Measurements from ENCODE around the gene PLXNB3.
A peak's percentile ranks its signal among the peaks of the same experiment; 100 is the strongest.

PLXNB3 gene

DNA sequence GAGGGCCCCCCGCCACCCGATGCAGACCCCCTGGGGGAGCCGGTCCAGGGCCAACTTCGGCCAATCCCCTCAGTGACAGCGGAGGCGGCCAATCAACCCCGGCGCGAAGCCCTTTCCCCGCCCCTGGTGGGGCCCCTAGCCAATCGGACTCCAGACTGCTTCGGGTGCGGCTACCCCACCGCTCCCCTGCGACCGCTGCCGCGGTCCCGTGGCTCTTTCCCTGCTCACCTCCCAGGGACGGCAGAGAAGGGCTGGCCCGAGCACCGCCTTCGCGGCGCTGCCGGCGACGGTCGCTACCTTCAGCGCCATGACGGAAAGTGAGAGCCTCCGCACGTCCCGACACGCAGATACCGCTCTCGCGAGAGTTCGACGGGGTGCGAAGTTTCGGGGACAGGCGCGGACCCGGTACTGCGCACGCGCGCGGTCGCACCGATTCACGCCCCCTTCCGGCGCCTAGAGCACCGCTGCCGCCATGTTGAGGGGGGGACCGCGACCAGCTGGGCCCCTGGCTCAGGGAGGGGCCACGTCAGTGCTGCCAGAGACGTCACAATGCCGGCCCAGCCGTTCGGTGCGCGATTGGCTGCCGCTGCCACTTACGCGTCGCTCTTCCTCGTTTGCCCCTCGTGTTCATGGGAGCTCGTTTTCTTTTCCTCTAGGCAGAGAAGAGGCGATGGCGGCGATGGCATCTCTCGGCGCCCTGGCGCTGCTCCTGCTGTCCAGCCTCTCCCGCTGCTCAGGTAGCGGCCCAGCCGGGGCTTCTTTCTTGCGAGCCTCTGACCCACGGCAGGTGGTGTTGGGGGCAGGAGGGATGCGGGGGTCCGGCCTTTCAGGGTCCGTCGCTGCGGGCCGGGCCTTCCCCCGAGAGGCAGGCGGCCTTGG lies 30.2 kb downstream of the PLXNB3 start, which contains the start of the genes IDH3G and SSR4:
Gene IDH3G (minus strand): TSS at position 358 of the 879 bp plus-strand sequence. CDS start 49 bp downstream, at position 309.
Gene SSR4 (plus strand): TSS at position 651 of the 879 bp plus-strand sequence. CDS start 20 bp downstream, at position 671.
- TF ChIP-seq, protein P1, sequence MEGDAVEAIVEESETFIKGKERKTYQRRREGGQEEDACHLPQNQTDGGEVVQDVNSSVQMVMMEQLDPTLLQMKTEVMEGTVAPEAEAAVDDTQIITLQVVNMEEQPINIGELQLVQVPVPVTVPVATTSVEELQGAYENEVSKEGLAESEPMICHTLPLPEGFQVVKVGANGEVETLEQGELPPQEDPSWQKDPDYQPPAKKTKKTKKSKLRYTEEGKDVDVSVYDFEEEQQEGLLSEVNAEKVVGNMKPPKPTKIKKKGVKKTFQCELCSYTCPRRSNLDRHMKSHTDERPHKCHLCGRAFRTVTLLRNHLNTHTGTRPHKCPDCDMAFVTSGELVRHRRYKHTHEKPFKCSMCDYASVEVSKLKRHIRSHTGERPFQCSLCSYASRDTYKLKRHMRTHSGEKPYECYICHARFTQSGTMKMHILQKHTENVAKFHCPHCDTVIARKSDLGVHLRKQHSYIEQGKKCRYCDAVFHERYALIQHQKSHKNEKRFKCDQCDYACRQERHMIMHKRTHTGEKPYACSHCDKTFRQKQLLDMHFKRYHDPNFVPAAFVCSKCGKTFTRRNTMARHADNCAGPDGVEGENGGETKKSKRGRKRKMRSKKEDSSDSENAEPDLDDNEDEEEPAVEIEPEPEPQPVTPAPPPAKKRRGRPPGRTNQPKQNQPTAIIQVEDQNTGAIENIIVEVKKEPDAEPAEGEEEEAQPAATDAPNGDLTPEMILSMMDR (conservative IDR thresholded peaks at IDR 0.05; ENCODE audit: control insufficient read depth, insufficient read depth, low read depth, low read length) = no peak
- H3K4me3 ChIP-seq (ENCODE audit: control insufficient read depth, low read depth, low read length) = peak within 1 kb of the TSS; percentile 74
- DNase-seq (ENCODE audit: low read depth) = peak; percentile 92

DNA sequence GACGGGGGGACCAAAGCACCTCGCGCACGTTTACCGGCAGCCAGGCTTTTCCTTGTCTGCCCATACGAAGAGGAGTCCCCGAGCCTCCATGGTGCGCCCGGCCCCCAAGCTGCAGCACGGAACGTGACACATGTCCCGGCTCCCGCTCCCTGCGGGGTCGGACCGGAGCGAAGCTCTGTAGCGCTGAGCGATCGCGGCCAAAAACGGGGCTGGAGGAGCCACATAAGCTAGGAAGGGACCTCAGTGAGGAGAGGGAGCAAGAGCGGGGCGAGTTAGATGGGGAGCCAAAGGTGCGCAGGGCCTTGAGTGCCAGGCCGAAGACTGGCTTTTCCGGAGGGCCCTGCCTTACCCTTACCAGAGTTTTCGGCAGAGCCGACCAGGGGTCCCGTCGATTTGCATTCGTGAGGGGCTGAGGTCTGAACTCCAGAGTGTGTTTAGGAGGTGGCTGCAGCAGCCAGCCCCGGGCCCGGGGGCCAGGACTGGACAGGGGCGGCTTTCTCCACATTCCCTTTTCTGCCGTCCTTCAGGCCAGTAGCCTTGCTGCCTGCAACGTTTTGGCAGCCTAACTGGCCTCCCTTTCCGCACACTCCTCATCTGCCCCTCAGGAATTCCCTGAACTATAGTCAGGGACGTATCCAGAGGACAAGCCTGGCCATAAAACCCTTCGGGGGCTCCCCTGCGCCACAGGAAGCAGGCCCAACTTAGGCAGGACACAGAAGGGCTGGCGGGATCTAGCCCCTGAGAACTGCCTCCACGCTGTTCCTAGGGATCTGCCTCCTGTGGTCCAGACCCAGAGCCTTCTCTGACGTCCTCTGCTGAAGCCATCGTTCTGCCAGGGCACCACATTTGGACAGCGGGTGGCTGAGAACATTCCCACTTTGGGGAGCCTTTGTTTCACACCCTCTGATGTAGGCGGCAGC lies 31.1 kb downstream of the PLXNB3 start:
- TF ChIP-seq, protein P1 (conservative IDR thresholded peaks at IDR 0.05; ENCODE audit: control insufficient read depth, insufficient read depth, low read depth, low read length) = no peak
- peak overlapping the region; percentile 66 for H3K4me3 ChIP-seq (ENCODE audit: control insufficient read depth, low read depth, low read length)
- peak; percentile 3 for DNase-seq (ENCODE audit: low read depth)

DNA sequence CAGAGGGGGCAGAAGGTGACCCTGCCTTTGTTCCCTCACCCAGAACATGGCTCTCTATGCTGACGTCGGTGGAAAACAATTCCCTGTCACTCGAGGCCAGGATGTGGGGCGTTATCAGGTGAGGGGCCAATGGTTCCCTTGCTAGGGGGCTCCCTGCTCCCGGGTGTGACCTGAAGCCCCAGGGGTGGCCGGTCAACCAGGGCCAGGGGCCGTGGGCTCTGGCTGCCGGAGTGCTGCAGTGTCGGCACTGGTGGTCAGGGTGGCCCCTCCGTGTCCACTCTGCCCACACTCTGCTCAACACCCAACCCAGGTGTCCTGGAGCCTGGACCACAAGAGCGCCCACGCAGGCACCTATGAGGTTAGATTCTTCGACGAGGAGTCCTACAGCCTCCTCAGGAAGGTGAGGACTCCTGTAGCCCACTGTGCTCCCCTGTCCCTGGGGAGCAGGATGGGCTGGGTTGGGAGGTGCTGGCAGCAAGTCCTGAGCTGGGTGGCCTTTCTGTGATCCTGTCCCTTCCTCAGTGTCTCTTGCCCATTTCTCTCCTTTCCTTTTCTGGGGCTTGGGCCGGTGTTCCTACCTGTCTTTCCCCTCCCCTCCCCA lies 33.5 kb downstream of the PLXNB3 start:
- no peak for DNase-seq (ENCODE audit: low read depth)
- TF ChIP-seq, protein P1 (conservative IDR thresholded peaks at IDR 0.05; ENCODE audit: control insufficient read depth, insufficient read depth, low read depth, low read length) = no peak
- no peak overlapping the region for H3K4me3 ChIP-seq (ENCODE audit: control insufficient read depth, low read depth, low read length)

DNA sequence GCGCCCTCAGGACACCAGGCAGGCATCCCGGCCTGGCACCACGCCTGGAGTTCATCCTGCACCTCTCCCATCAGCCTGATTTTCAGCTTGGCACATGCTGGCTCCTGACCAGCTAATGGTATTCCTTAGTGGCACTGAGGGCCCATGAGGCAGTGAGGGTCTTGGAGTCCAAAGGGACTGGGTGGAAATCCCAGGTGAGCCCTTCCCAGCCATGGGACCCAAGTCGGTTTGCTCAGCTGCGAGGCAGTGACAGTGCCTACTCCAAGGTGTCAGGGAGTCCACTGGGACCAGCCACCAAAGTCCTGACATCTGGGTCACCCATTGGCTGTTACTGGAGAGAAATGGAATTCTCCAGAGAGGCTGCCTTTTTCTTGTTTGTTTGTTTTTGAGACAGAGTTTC lies 35.3 kb downstream of the PLXNB3 start:
- no peak overlapping the region for H3K4me3 ChIP-seq (ENCODE audit: control insufficient read depth, low read depth, low read length)
- DNase-seq (ENCODE audit: low read depth) = no peak
- TF ChIP-seq, protein P1 (conservative IDR thresholded peaks at IDR 0.05; ENCODE audit: control insufficient read depth, insufficient read depth, low read depth, low read length) = no peak

DNA sequence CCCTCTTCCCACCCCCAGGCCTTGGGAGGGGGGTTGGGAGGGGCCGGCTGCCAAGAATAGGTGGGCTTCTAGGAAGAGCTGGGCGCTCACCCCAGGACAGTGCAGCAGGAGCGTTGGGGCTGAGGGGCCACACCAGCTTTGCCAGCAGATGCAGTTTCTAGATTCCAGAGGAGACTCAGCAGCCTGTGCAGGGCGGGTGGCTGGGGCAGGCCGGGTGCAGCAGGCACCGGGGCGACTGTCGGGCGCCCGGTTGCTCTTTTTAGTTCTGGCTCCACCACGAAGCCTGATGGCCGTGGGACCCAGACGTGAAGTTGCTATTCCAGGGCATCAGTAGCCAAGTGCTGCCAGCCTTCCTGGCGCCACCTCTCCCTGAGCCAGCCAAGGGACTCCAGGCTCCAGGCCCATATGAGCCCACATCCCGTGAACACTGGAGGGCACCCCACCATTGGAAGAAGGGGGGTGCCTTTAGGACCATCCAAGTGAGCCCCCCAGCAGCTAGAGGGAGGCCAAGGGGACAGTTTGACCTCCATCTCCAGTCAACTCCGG lies 36.2 kb downstream of the PLXNB3 start:
- no peak overlapping the region for H3K4me3 ChIP-seq (ENCODE audit: control insufficient read depth, low read depth, low read length)
- no peak for DNase-seq (ENCODE audit: low read depth)
- TF ChIP-seq, protein P1 (conservative IDR thresholded peaks at IDR 0.05; ENCODE audit: control insufficient read depth, insufficient read depth, low read depth, low read length) = no peak

DNA sequence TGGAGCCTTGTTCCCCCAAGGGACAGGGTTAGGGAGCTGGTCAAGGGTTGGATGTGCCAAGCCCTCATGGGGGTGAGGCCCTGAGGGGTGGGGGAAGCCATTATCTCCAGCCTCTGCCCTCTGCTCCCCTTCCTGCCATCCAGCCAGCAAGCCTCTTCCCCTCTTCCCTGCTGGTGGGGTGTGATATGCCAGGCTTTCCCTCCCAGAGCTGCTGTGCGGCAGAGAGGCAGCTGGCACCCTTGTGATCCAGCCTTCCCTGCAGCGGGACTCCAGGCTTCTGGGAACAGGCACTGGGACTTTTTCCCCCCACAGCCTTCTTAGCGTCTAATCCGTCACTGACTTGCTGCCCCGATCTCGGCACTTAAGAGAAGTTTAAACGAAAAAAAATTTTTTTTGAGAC lies 36.7 kb downstream of the PLXNB3 start:
- no peak for DNase-seq (ENCODE audit: low read depth)
- H3K4me3 ChIP-seq (ENCODE audit: control insufficient read depth, low read depth, low read length) = no peak overlapping the region
- TF ChIP-seq, protein P1 (conservative IDR thresholded peaks at IDR 0.05; ENCODE audit: control insufficient read depth, insufficient read depth, low read depth, low read length) = no peak

Data from fibroblast of mammary gland (primary cell).